ENCODE results near the gene ANKRD24. TPM values are rescaled to one million over a fixed set of nuclear protein-coding genes. Genes with fewer than 3 reads are reported as not detected.

The ANKRD24 gene
- total and polyA plus RNA-seq, 2 donors (not counting 3 experiments of a cell fraction or from before 2014, with no cell fraction given): 0.07 to 0.27 TPM

GRCh38 chr19:4213116-4213515 is 30.6 kb downstream of the ANKRD24 start:
- Histone ChIP-seq H3K9ac (replicated peaks; ENCODE audit: extremely low read depth, insufficient read depth, low read length) (no peak overlapping the region), H4K20me1 (replicated peaks; ENCODE audit: control insufficient read depth, extremely low read depth, insufficient read depth, low read length) (no peaks in the 10 kb centered on the region), H3K36me3 (ENCODE audit: control insufficient read depth in 2 of 2, extremely low read depth in 1 of 2, insufficient read depth in 2 of 2, low read length in 2 of 2) (no peaks in the 10 kb centered on the region), H3K4me1 (ENCODE audit: control insufficient read depth, extremely low read depth, insufficient read depth, low read length) (no peaks in the 10 kb centered on the region), H3K79me2 (ENCODE audit: control insufficient read depth, insufficient read depth, low read length) (no peaks in the 10 kb centered on the region), H3K27me3 (ENCODE audit: control insufficient read depth in 2 of 2, insufficient read depth in 2 of 2, low read length in 2 of 2) (no peaks in the 10 kb centered on the region), H3K9me1 (replicated peaks; ENCODE audit: control insufficient read depth, extremely low read depth, insufficient read depth, low read length) (no peaks in the 10 kb centered on the region), H3K4me2 (ENCODE audit: insufficient read depth, low read length) (no peak overlapping the region), H3K4me3 (replicated peaks in 1 of 3; ENCODE audit: insufficient read depth in 1 of 3, low read depth in 1 of 3, low read length in 3 of 3) (no peak overlapping the region), H2AFZ (ENCODE audit: low read depth, low read length) (no peak overlapping the region), H3K9me3 (replicated peaks; ENCODE audit: control insufficient read depth, insufficient read depth, low read length) (no peaks in the 10 kb centered on the region), H3K27ac (ENCODE audit: insufficient read depth, low read depth, low read length) (no peak overlapping the region)
- DNase-seq (ENCODE audit: low read depth, low spot score): no peak
- no peak for FAIRE-seq
- no TSS peak for BruUV-seq (replicated peaks)
- POLR2A ChIA-PET: no interaction called here
- intact Hi-C loops (cut with micrococcal nuclease): no loop called here
- TF ChIP-seq POLR2AphosphoS5 (IDR thresholded peaks at IDR 0.05; ENCODE audit: insufficient read depth, low read depth, low read length): no peak
- TF ChIP-seq FOS (IDR thresholded peaks at IDR 0.05; ENCODE audit: borderline replicate concordance, insufficient read depth, low read length): no peak
- TF ChIP-seq MYC (IDR thresholded peaks at IDR 0.05; ENCODE audit: low read depth, low read length): no peak
- TF ChIP-seq POLR2A (IDR thresholded peaks at IDR 0.05; ENCODE audit: low read depth, low read length): no peak
- no peak for TF ChIP-seq EZH2 (IDR thresholded peaks at IDR 0.05; ENCODE audit: borderline replicate concordance, low read depth, low read length, severe bottlenecking)
- TF ChIP-seq, protein P1, sequence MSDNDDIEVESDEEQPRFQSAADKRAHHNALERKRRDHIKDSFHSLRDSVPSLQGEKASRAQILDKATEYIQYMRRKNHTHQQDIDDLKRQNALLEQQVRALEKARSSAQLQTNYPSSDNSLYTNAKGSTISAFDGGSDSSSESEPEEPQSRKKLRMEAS (IDR thresholded peaks at IDR 0.05; ENCODE audit: insufficient read depth, insufficient read length): no peak
- TF ChIP-seq, protein P2, sequence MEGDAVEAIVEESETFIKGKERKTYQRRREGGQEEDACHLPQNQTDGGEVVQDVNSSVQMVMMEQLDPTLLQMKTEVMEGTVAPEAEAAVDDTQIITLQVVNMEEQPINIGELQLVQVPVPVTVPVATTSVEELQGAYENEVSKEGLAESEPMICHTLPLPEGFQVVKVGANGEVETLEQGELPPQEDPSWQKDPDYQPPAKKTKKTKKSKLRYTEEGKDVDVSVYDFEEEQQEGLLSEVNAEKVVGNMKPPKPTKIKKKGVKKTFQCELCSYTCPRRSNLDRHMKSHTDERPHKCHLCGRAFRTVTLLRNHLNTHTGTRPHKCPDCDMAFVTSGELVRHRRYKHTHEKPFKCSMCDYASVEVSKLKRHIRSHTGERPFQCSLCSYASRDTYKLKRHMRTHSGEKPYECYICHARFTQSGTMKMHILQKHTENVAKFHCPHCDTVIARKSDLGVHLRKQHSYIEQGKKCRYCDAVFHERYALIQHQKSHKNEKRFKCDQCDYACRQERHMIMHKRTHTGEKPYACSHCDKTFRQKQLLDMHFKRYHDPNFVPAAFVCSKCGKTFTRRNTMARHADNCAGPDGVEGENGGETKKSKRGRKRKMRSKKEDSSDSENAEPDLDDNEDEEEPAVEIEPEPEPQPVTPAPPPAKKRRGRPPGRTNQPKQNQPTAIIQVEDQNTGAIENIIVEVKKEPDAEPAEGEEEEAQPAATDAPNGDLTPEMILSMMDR (IDR thresholded peaks at IDR 0.05; ENCODE audit: extremely low read depth in 1 of 2, insufficient read depth in 1 of 2, low read depth in 1 of 2, low read length in 2 of 2): no peak
- TF ChIP-seq GATA2 (IDR thresholded peaks at IDR 0.05; ENCODE audit: insufficient read depth, insufficient read length, low read depth, low read length): no peak
- no peak for TF ChIP-seq JUN (IDR thresholded peaks at IDR 0.05; ENCODE audit: borderline replicate concordance, insufficient read depth, insufficient read length, low read depth)
- dilution Hi-C loops (cut with MboI; ENCODE audit: extremely low pct_ligation_motif_present, low sequenced_read_pairs): no loop called here
- CTCF ChIA-PET: interaction anchor here (0.7 kb wide), 1 partner anchor 54 kb away, joined by 3 read pairs; no protein-coding TSS in a partner anchor
